Neuronal stem cell (in vitro differentiated cells): ENCODE data around the gene HGF.

Experiments
- DNase-seq: peaks from one replicate; pipeline ENCODE4 v3.0.0-alpha.2; 2013; ENCODE audit warnings: low spot score
- H2AFZ ChIP-seq: one replicate; pipeline ENCODE4 v1.6.1; 2013; ENCODE audit warnings: mild to moderate bottlenecking, low read length, inconsistent platforms
- H2AK5ac ChIP-seq: 2 replicates; pipeline ENCODE4 v1.6.1; 2013; ENCODE audit warnings: low read depth, mild to moderate bottlenecking, inconsistent platforms, low read length, moderate library complexity, mixed read lengths
- H2BK120ac ChIP-seq: 2 replicates; pipeline ENCODE4 v1.6.1; 2013; ENCODE audit warnings: low read depth, mild to moderate bottlenecking, inconsistent platforms, low read length, moderate library complexity, mixed read lengths
- H2BK12ac ChIP-seq: one replicate; pipeline ENCODE4 v1.6.1; 2013; ENCODE audit warnings: low read length, inconsistent platforms
- H2BK15ac ChIP-seq: 2 replicates; pipeline ENCODE4 v1.6.1; 2013; ENCODE audit warnings: mild to moderate bottlenecking, low read length, inconsistent platforms, mixed read lengths
- H2BK5ac ChIP-seq: one replicate; pipeline ENCODE4 v1.6.1; 2013; ENCODE audit warnings: inconsistent platforms, mild to moderate bottlenecking, low read length, moderate library complexity
- H3K14ac ChIP-seq: one replicate; pipeline ENCODE4 v1.6.1; 2013; ENCODE audit warnings: low read length, inconsistent platforms
- H3K18ac ChIP-seq: 2 replicates; pipeline ENCODE4 v1.6.1; 2013; ENCODE audit warnings: low read length, inconsistent platforms
- H3K23ac ChIP-seq: 2 replicates; pipeline ENCODE4 v1.6.1; 2013; ENCODE audit warnings: low read depth, mild to moderate bottlenecking, mixed read lengths, low read length, inconsistent platforms; ENCODE audit not compliant: poor library complexity
- H3K27ac ChIP-seq: replicated peaks from 3 replicates; pipeline ENCODE4 v1.5.1; 2013; ENCODE audit warnings: low read length, inconsistent platforms
- H3K27me3 ChIP-seq, 3 experiments: 2 replicates each; pipeline ENCODE4 v1.6.1; 2013; ENCODE audit warnings: low read length in 3 of 3, mild to moderate bottlenecking in 2 of 3, inconsistent platforms in 1 of 3, low read depth in 1 of 3, mixed read lengths in 1 of 3, moderate library complexity in 1 of 3; ENCODE audit not compliant: control insufficient read depth in 3 of 3, insufficient read depth in 3 of 3
- H3K36me3 ChIP-seq, 2 donors: replicated peaks in 1 of 2; 2 replicates each; pipeline ENCODE4 v1.6.1; 2013; ENCODE audit warnings: low read length in 2 of 2; ENCODE audit not compliant: control insufficient read depth in 2 of 2, insufficient read depth in 2 of 2
- H3K4ac ChIP-seq: 2 replicates; pipeline ENCODE4 v1.6.1; 2013; ENCODE audit warnings: inconsistent platforms, mild to moderate bottlenecking, low read length, moderate library complexity
- H3K4me1 ChIP-seq, 2 donors: 1 replicate in 1 of 2; 2 replicates in 1 of 2; pipeline ENCODE4 v1.6.1; 2013; ENCODE audit warnings: low read length in 2 of 2, low read depth in 1 of 2; ENCODE audit not compliant: control insufficient read depth in 2 of 2, insufficient read depth in 1 of 2
- H3K4me2 ChIP-seq: one replicate; pipeline ENCODE4 v1.6.1; 2013; ENCODE audit warnings: mild to moderate bottlenecking, low read length, inconsistent platforms; ENCODE audit not compliant: insufficient read depth, poor library complexity, severe bottlenecking
- H3K4me3 ChIP-seq, 2 donors: 2 replicates each; pipeline ENCODE4 v1.5.1; 2013; ENCODE audit warnings: low read length in 2 of 2, mild to moderate bottlenecking in 2 of 2, inconsistent platforms in 1 of 2, moderate library complexity in 1 of 2
- H3K79me1 ChIP-seq: one replicate; pipeline ENCODE4 v1.6.1; 2013; ENCODE audit warnings: low read depth, mild to moderate bottlenecking, inconsistent platforms, low read length, moderate library complexity
- H3K9ac ChIP-seq: one replicate; pipeline ENCODE4 v1.6.1; 2013; ENCODE audit warnings: mild to moderate bottlenecking, low read depth, low read length, inconsistent platforms; ENCODE audit not compliant: poor library complexity
- H3K9me3 ChIP-seq, 2 donors: replicated peaks in 1 of 2; 2 replicates each; pipeline versions ENCODE3 to v1.6.1; 2013; ENCODE audit warnings: low read length in 2 of 2, mild to moderate bottlenecking in 2 of 2, inconsistent platforms in 1 of 2, low read depth in 1 of 2, mixed read lengths in 1 of 2, moderate library complexity in 1 of 2; ENCODE audit not compliant: control insufficient read depth in 2 of 2, insufficient read depth in 1 of 2
- H4K8ac ChIP-seq: one replicate; pipeline ENCODE4 v1.6.1; 2013; ENCODE audit warnings: low read depth, mild to moderate bottlenecking, inconsistent platforms, low read length, moderate library complexity
- H4K91ac ChIP-seq: one replicate; pipeline ENCODE4 v1.6.1; 2013; ENCODE audit warnings: low read length, low read depth, mild to moderate bottlenecking, inconsistent platforms; ENCODE audit not compliant: poor library complexity
- WGBS, 2 donors: extraction: QIAGEN DNeasy Blood & Tissue Kit; methylation state at CpG; one replicate each; pipeline ENCODE4 v1.1.7; 2013; ENCODE audit warnings: missing lambda C conversion rate in 2 of 2, mixed read lengths in 1 of 2; ENCODE audit not compliant: insufficient read length in 2 of 2, insufficient replicate concordance in 1 of 2; ENCODE audit errors: extremely low coverage in 2 of 2; 5-methylcytosine and 5-hydroxymethylcytosine counted together

The HGF gene

GRCh38 chr7:81691199-81691821 lies 78.5 kb downstream of the HGF start:
- Histone ChIP-seq H3K14ac (no peak overlapping the region), H3K27me3 (no peaks in the 10 kb centered on the region), H4K8ac (no peak overlapping the region), H3K18ac (no peak overlapping the region), H3K79me1 (no peaks in the 10 kb centered on the region), H3K27ac (no peak overlapping the region), H3K9ac (no peak overlapping the region), H2BK15ac (no peak overlapping the region), H2BK5ac (no peak overlapping the region), H4K91ac (no peak overlapping the region), H2BK120ac (no peak overlapping the region), H3K4me1 (peaks cover 3 to 15% of the 10 kb centered on the region in 2 donors), H3K36me3 (no peaks in the 10 kb centered on the region), H3K23ac (no peak overlapping the region), H3K4me3 (no peak overlapping the region), H2BK12ac (no peak overlapping the region), H2AK5ac (no peak overlapping the region), H3K4ac (no peak overlapping the region), H3K9me3 (no peaks in the 10 kb centered on the region), H3K4me2 (no peak overlapping the region), H2AFZ (peak overlapping the region; percentile 64)
- DNase-seq: no peak
- WGBS, 2 donors: no CpG with 5 or more reads among the region's 4 CpGs

GRCh38 chr7:81690688-81691087 lies 79.2 kb downstream of the HGF start:
- H3K18ac ChIP-seq: no peak overlapping the region
- H3K79me1 ChIP-seq: no peaks in the 10 kb centered on the region

GRCh38 chr7:81690251-81690650 lies 79.6 kb downstream of the HGF start:
- no peak overlapping the region for H4K8ac ChIP-seq
- no peak overlapping the region for H3K23ac ChIP-seq
- no peak overlapping the region for H3K4me2 ChIP-seq
- H3K27ac ChIP-seq: no peak overlapping the region
- H2BK120ac ChIP-seq: no peak overlapping the region
- H3K27me3 ChIP-seq: no peaks in the 10 kb centered on the region
- H3K4me1 ChIP-seq: peaks cover 4 to 15% of the 10 kb centered on the region in 2 donors
- no peak overlapping the region for H3K18ac ChIP-seq
- no peaks in the 10 kb centered on the region for H3K36me3 ChIP-seq
- no CpG with 5 or more reads among the region's 5 CpGs for WGBS, 2 donors
- peak overlapping the region; percentile 24 for H2AFZ ChIP-seq
- H4K91ac ChIP-seq: no peak overlapping the region
- no peak overlapping the region for H3K4ac ChIP-seq
- no peak overlapping the region for H2AK5ac ChIP-seq
- no peak overlapping the region for H2BK15ac ChIP-seq
- no peak for DNase-seq
- H3K4me3 ChIP-seq: no peak overlapping the region
- H3K14ac ChIP-seq: no peak overlapping the region
- no peak overlapping the region for H2BK5ac ChIP-seq
- H2BK12ac ChIP-seq: no peak overlapping the region
- no peak overlapping the region for H3K9ac ChIP-seq
- no peaks in the 10 kb centered on the region for H3K79me1 ChIP-seq
- H3K9me3 ChIP-seq: no peaks in the 10 kb centered on the region

More at GRCh38 chr7:81690688-81691087, 79.2 kb downstream of the HGF start:
- Histone ChIP-seq H3K9me3 (no peaks in the 10 kb centered on the region), H3K36me3 (no peaks in the 10 kb centered on the region), H3K4me3 (no peak overlapping the region), H3K14ac (no peak overlapping the region), H2AK5ac (no peak overlapping the region), H3K4me2 (no peak overlapping the region), H2AFZ (peak overlapping the region; percentile 64), H3K23ac (no peak overlapping the region), H3K4me1 (peaks cover 3 to 15% of the 10 kb centered on the region in 2 donors), H3K27me3 (no peaks in the 10 kb centered on the region), H3K9ac (no peak overlapping the region), H4K8ac (no peak overlapping the region), H2BK5ac (no peak overlapping the region), H3K4ac (no peak overlapping the region), H3K27ac (no peak overlapping the region), H2BK12ac (no peak overlapping the region), H2BK15ac (no peak overlapping the region), H4K91ac (no peak overlapping the region), H2BK120ac (no peak overlapping the region)
- no peak for DNase-seq
- WGBS, 2 donors: no CpG with 5 or more reads among the region's 3 CpGs

GRCh38 chr7:81688622-81689411 lies 81.0 kb downstream of the HGF start:
- no peak overlapping the region for H2BK12ac ChIP-seq
- no peak overlapping the region for H3K4ac ChIP-seq
- H2BK5ac ChIP-seq: no peak overlapping the region
- no peak overlapping the region for H3K14ac ChIP-seq
- no peak overlapping the region for H4K8ac ChIP-seq
- peak overlapping the region; percentile 45 for H2AFZ ChIP-seq
- no peak overlapping the region for H3K4me2 ChIP-seq
- no peak overlapping the region for H2AK5ac ChIP-seq
- no peak overlapping the region for H3K4me3 ChIP-seq
- no peak overlapping the region for H4K91ac ChIP-seq
- no peak for DNase-seq
- H3K4me1 ChIP-seq: peaks cover 17 to 19% of the 10 kb centered on the region in 2 donors
- H3K9me3 ChIP-seq: no peaks in the 10 kb centered on the region
- no peaks in the 10 kb centered on the region for H3K79me1 ChIP-seq
- H3K9ac ChIP-seq: no peak overlapping the region
- H2BK120ac ChIP-seq: no peak overlapping the region
- no CpG with 5 or more reads among the region's 4 CpGs for WGBS, 2 donors
- H3K23ac ChIP-seq: no peak overlapping the region
- H2BK15ac ChIP-seq: no peak overlapping the region
- no peaks in the 10 kb centered on the region for H3K36me3 ChIP-seq
- no peak overlapping the region for H3K18ac ChIP-seq
- H3K27me3 ChIP-seq: no peaks in the 10 kb centered on the region
- no peak overlapping the region for H3K27ac ChIP-seq
